NCI-H446 treated with DMSO at 0.1 percent for 48 hours (cell line): ENCODE data around the gene NWD2.

Experiments
- DNase-seq: peaks from one replicate; lab custom pipeline; 2025; lab: John Stamatoyannopoulos, UW

Gene NWD2

GRCh38 chr4:37279894-37280592 lies 35.5 kb downstream of the NWD2 start:
- DNase-seq: no peak

GRCh38 chr4:37299468-37299867 lies 54.9 kb downstream of the NWD2 start:
- DNase-seq: no peak

- DNase-seq: no peak
These were observed 60.1 kb downstream of the NWD2 start for GRCh38 chr4:37304612-37305011.

GRCh38 chr4:37305984-37306383 lies 61.4 kb downstream of the NWD2 start:
- DNase-seq: no peak

- no peak for DNase-seq
These were observed 72.6 kb downstream of the NWD2 start for GRCh38 chr4:37317104-37317643.

- DNase-seq: peak; percentile 18
These were observed 76.1 kb downstream of the NWD2 start for GRCh38 chr4:37320513-37321235.

- DNase-seq: no peak
These were observed 77.6 kb downstream of the NWD2 start for GRCh38 chr4:37322122-37322521.

GRCh38 chr4:37324546-37324945 lies 80.0 kb downstream of the NWD2 start:
- DNase-seq: no peak

- DNase-seq: no peak
These were observed 82.3 kb downstream of the NWD2 start for GRCh38 chr4:37326852-37327251.

GRCh38 chr4:37338972-37339371 lies 94.4 kb downstream of the NWD2 start:
- DNase-seq: peak; percentile 30

- DNase-seq: no peak
These were observed 114.2 kb downstream of the NWD2 start for GRCh38 chr4:37358748-37359147.

- no peak for DNase-seq
These were observed 114.7 kb downstream of the NWD2 start for GRCh38 chr4:37359261-37359660.

- no peak for DNase-seq
These were observed 121.3 kb downstream of the NWD2 start for GRCh38 chr4:37365888-37366287.

GRCh38 chr4:37367901-37368300 lies 123.4 kb downstream of the NWD2 start:
- no peak for DNase-seq

- DNase-seq: no peak
These were observed 125.5 kb downstream of the NWD2 start for GRCh38 chr4:37370052-37370451.

- no peak for DNase-seq
These were observed 136.6 kb downstream of the NWD2 start for GRCh38 chr4:37381040-37381668.

- DNase-seq: peak; percentile 5
These were observed 139.2 kb downstream of the NWD2 start for GRCh38 chr4:37383579-37384229.

GRCh38 chr4:37385424-37385823 lies 140.9 kb downstream of the NWD2 start:
- DNase-seq: no peak

GRCh38 chr4:37388681-37389365 lies 144.3 kb downstream of the NWD2 start:
- no peak for DNase-seq

- no peak for DNase-seq
These were observed 144.8 kb downstream of the NWD2 start for GRCh38 chr4:37389366-37389765.

- peak; percentile 44 for DNase-seq
These were observed 145.5 kb downstream of the NWD2 start for GRCh38 chr4:37389967-37390580.
